ENCODE results near the gene DOK6. TPM values are rescaled to one million over a fixed set of nuclear protein-coding genes. Genes with fewer than 3 reads are reported as not detected.

Gene DOK6
- polyA plus RNA-seq, 1 experiment: 0.55 TPM

GRCh38 chr18:69897397-69898108 is 496.9 kb downstream of the DOK6 start:
- no peak overlapping the region for H3K4me3 ChIP-seq (ENCODE audit: low read depth, low read length)
- H3K36me3 ChIP-seq (ENCODE audit: control insufficient read depth, insufficient read depth, low read length): no peaks in the 10 kb centered on the region
- no peak for DNase-seq (ENCODE audit: low read depth)
- CTCF ChIA-PET: interaction anchor here (0.6 kb wide), 1 partner anchor 32 kb away, joined by 4 read pairs; no protein-coding TSS in a partner anchor
- POLR2A ChIA-PET: no interaction called here
- H3K27me3 ChIP-seq (ENCODE audit: control insufficient read depth, insufficient read depth, low read length): no peaks in the 10 kb centered on the region
- no peak for TF ChIP-seq CTCF (IDR thresholded peaks at IDR 0.05; ENCODE audit: insufficient read depth, low read depth, low read length)

- H3K4me3 ChIP-seq (ENCODE audit: low read depth, low read length): no peak overlapping the region
- no peaks in the 10 kb centered on the region for H3K36me3 ChIP-seq (ENCODE audit: control insufficient read depth, insufficient read depth, low read length)
- ChIA-PET CTCF (no interaction called here), POLR2A (no interaction called here)
- no peaks in the 10 kb centered on the region for H3K27me3 ChIP-seq (ENCODE audit: control insufficient read depth, insufficient read depth, low read length)
- no peak for TF ChIP-seq CTCF (IDR thresholded peaks at IDR 0.05; ENCODE audit: insufficient read depth, low read depth, low read length)
- no peak for DNase-seq (ENCODE audit: low read depth)
Observed at GRCh38 chr18:69898241-69898861, 497.7 kb downstream of the DOK6 start.
